Activated CD4-positive, alpha-beta memory T cell treated with anti-CD3 and anti-CD28 coated beads, Interleukin-2, amount 10 ng/mL, durations not matched to agents 7 days and 5 days (primary cell): ENCODE measurements around the gene SGCD. TPM values are rescaled to one million over a fixed set of nuclear protein-coding genes. Genes with fewer than 3 reads are reported as not detected.

Experiments
- CTCF ChIA-PET: fragments of 350-600 bp; sonication (Branson Sonifier 250); formaldehyde crosslinking; loops from one replicate; lab custom pipeline; 2021; ENCODE audit warnings: antibody characterized with exemption, inconsistent platforms; lab: Charles Lee
- POLR2A ChIA-PET: fragments of 350-600 bp; sonication (Branson Sonifier 250); formaldehyde crosslinking; loops from one replicate; lab custom pipeline; 2021; ENCODE audit warnings: antibody characterized with exemption; lab: Charles Lee
- DNase-seq: peaks from one replicate; pipeline ENCODE4 v3.0.0-alpha.2; 2020
- H3K27ac Mint-ChIP-seq: one replicate; pipeline ENCODE4 v1.8.0; 2021; ENCODE audit warnings: mild to moderate bottlenecking, mixed read lengths
- H3K27me3 Mint-ChIP-seq: one replicate; pipeline ENCODE4 v1.8.0; 2021; ENCODE audit warnings: mixed read lengths
- H3K36me3 Mint-ChIP-seq: one replicate; pipeline ENCODE4 v1.8.0; 2021; ENCODE audit warnings: low read depth, mixed read lengths
- H3K4me1 Mint-ChIP-seq: one replicate; pipeline ENCODE4 v1.8.0; 2021; ENCODE audit warnings: mixed read lengths
- H3K4me3 Mint-ChIP-seq: one replicate; pipeline ENCODE4 v1.8.0; 2021; ENCODE audit warnings: mild to moderate bottlenecking, mixed read lengths
- H3K9me3 Mint-ChIP-seq: one replicate; pipeline ENCODE4 v1.8.0; 2021; ENCODE audit warnings: mixed read lengths
- total RNA-seq, 2 experiments: library from RNA; stranded (reverse); gene quantifications; one replicate each; pipeline ENCODE4 v1.2.3, GENCODE V29; 2021

The SGCD gene
- total RNA-seq, 2 experiments from 2014 or later = not detected

- Mint-ChIP-seq H3K4me3 (no peak overlapping the region), H3K27ac (no peak overlapping the region), H3K9me3 (no peaks in the 10 kb centered on the region), H3K36me3 (no peaks in the 10 kb centered on the region), H3K27me3 (peaks cover 7% of the 10 kb centered on the region), H3K4me1 (no peaks in the 10 kb centered on the region)
- ChIA-PET POLR2A (no interaction called here), CTCF (no interaction called here)
- no peak for DNase-seq
Observed at GRCh38 chr5:156459812-156460385, 132.9 kb downstream of the SGCD start.

- POLR2A ChIA-PET = no interaction called here
- no peaks in the 10 kb centered on the region for H3K9me3 Mint-ChIP-seq
Observed at GRCh38 chr5:156460471-156460870, 133.5 kb downstream of the SGCD start.

GRCh38 chr5:156466871-156467270 lies 139.9 kb downstream of the SGCD start:
- Mint-ChIP-seq H3K27ac (no peak overlapping the region), H3K4me3 (no peak overlapping the region), H3K4me1 (no peaks in the 10 kb centered on the region), H3K36me3 (no peaks in the 10 kb centered on the region), H3K27me3 (no peaks in the 10 kb centered on the region), H3K9me3 (no peaks in the 10 kb centered on the region)
- ChIA-PET POLR2A (no interaction called here), CTCF (no interaction called here)
- no peak for DNase-seq

More at GRCh38 chr5:156460471-156460870, 133.5 kb downstream of the SGCD start:
- Mint-ChIP-seq H3K27me3 (peaks cover 7% of the 10 kb centered on the region), H3K36me3 (no peaks in the 10 kb centered on the region), H3K4me1 (no peaks in the 10 kb centered on the region), H3K27ac (no peak overlapping the region), H3K4me3 (no peak overlapping the region)
- no peak for DNase-seq
- CTCF ChIA-PET = no interaction called here

GRCh38 chr5:156469636-156470035 lies 142.7 kb downstream of the SGCD start:
- no peaks in the 10 kb centered on the region for H3K4me1 Mint-ChIP-seq
- no peaks in the 10 kb centered on the region for H3K36me3 Mint-ChIP-seq
- H3K4me3 Mint-ChIP-seq = no peak overlapping the region
- H3K27me3 Mint-ChIP-seq = no peaks in the 10 kb centered on the region
- no peak overlapping the region for H3K27ac Mint-ChIP-seq
- POLR2A ChIA-PET = no interaction called here
- DNase-seq = no peak
- CTCF ChIA-PET = no interaction called here
- no peaks in the 10 kb centered on the region for H3K9me3 Mint-ChIP-seq

GRCh38 chr5:156471893-156472292 lies 144.9 kb downstream of the SGCD start:
- H3K27ac Mint-ChIP-seq = no peak overlapping the region
- ChIA-PET POLR2A (no interaction called here), CTCF (no interaction called here)
- no peaks in the 10 kb centered on the region for H3K4me1 Mint-ChIP-seq
- H3K27me3 Mint-ChIP-seq = peaks cover 4% of the 10 kb centered on the region
- no peak for DNase-seq
- H3K36me3 Mint-ChIP-seq = no peaks in the 10 kb centered on the region
- H3K4me3 Mint-ChIP-seq = no peak overlapping the region
- no peaks in the 10 kb centered on the region for H3K9me3 Mint-ChIP-seq

- ChIA-PET CTCF (no interaction called here), POLR2A (no interaction called here)
- H3K4me1 Mint-ChIP-seq = no peaks in the 10 kb centered on the region
- H3K27me3 Mint-ChIP-seq = peaks cover 4% of the 10 kb centered on the region
- H3K27ac Mint-ChIP-seq = no peak overlapping the region
- no peaks in the 10 kb centered on the region for H3K36me3 Mint-ChIP-seq
- H3K4me3 Mint-ChIP-seq = no peak overlapping the region
- no peaks in the 10 kb centered on the region for H3K9me3 Mint-ChIP-seq
- DNase-seq = no peak
Observed at GRCh38 chr5:156473269-156473908, 146.4 kb downstream of the SGCD start.

GRCh38 chr5:156474251-156474650 lies 147.3 kb downstream of the SGCD start:
- Mint-ChIP-seq H3K27ac (no peak overlapping the region), H3K27me3 (peaks cover 4% of the 10 kb centered on the region), H3K4me1 (no peaks in the 10 kb centered on the region), H3K9me3 (no peaks in the 10 kb centered on the region), H3K36me3 (no peaks in the 10 kb centered on the region), H3K4me3 (no peak overlapping the region)
- DNase-seq = no peak
- ChIA-PET POLR2A (no interaction called here), CTCF (no interaction called here)

GRCh38 chr5:156475182-156476157 lies 148.5 kb downstream of the SGCD start:
- Mint-ChIP-seq H3K4me1 (no peaks in the 10 kb centered on the region), H3K4me3 (no peak overlapping the region), H3K9me3 (no peaks in the 10 kb centered on the region), H3K36me3 (no peaks in the 10 kb centered on the region), H3K27ac (no peak overlapping the region), H3K27me3 (peaks cover 4% of the 10 kb centered on the region)
- DNase-seq = no peak
- ChIA-PET POLR2A (no interaction called here), CTCF (no interaction called here)

GRCh38 chr5:156476158-156476551 lies 149.2 kb downstream of the SGCD start:
- DNase-seq = no peak
- ChIA-PET POLR2A (no interaction called here), CTCF (no interaction called here)
- Mint-ChIP-seq H3K27ac (no peak overlapping the region), H3K36me3 (no peaks in the 10 kb centered on the region), H3K4me1 (no peaks in the 10 kb centered on the region), H3K27me3 (peaks cover 4% of the 10 kb centered on the region), H3K9me3 (no peaks in the 10 kb centered on the region), H3K4me3 (no peak overlapping the region)

GRCh38 chr5:156476678-156477077 lies 149.7 kb downstream of the SGCD start:
- CTCF ChIA-PET = no interaction called here
- DNase-seq = no peak
- Mint-ChIP-seq H3K4me3 (no peak overlapping the region), H3K4me1 (no peaks in the 10 kb centered on the region), H3K27me3 (peaks cover 4% of the 10 kb centered on the region), H3K9me3 (no peaks in the 10 kb centered on the region), H3K27ac (no peak overlapping the region), H3K36me3 (no peaks in the 10 kb centered on the region)
- POLR2A ChIA-PET = no interaction called here

- ChIA-PET CTCF (no interaction called here), POLR2A (no interaction called here)
- H3K27ac Mint-ChIP-seq = no peak overlapping the region
Observed at GRCh38 chr5:156477196-156477595, 150.2 kb downstream of the SGCD start.

GRCh38 chr5:156479849-156480248 lies 152.9 kb downstream of the SGCD start:
- POLR2A ChIA-PET = no interaction called here
- peaks cover 4% of the 10 kb centered on the region for H3K27me3 Mint-ChIP-seq
- DNase-seq = no peak
- H3K36me3 Mint-ChIP-seq = no peaks in the 10 kb centered on the region
- no peak overlapping the region for H3K27ac Mint-ChIP-seq
- CTCF ChIA-PET = no interaction called here
- H3K4me1 Mint-ChIP-seq = no peaks in the 10 kb centered on the region
- H3K9me3 Mint-ChIP-seq = no peaks in the 10 kb centered on the region
- H3K4me3 Mint-ChIP-seq = no peak overlapping the region

More at GRCh38 chr5:156477196-156477595, 150.2 kb downstream of the SGCD start:
- no peaks in the 10 kb centered on the region for H3K4me1 Mint-ChIP-seq
- no peaks in the 10 kb centered on the region for H3K9me3 Mint-ChIP-seq
- no peak overlapping the region for H3K4me3 Mint-ChIP-seq
- no peak for DNase-seq
- H3K27me3 Mint-ChIP-seq = peaks cover 4% of the 10 kb centered on the region
- no peaks in the 10 kb centered on the region for H3K36me3 Mint-ChIP-seq

- no peak overlapping the region for H3K4me3 Mint-ChIP-seq
- H3K9me3 Mint-ChIP-seq = peaks cover 3% of the 10 kb centered on the region
- POLR2A ChIA-PET = no interaction called here
- no peaks in the 10 kb centered on the region for H3K27me3 Mint-ChIP-seq
- no peak for DNase-seq
- no peak overlapping the region for H3K27ac Mint-ChIP-seq
- H3K4me1 Mint-ChIP-seq = no peaks in the 10 kb centered on the region
- no peaks in the 10 kb centered on the region for H3K36me3 Mint-ChIP-seq
- CTCF ChIA-PET = no interaction called here
Observed at GRCh38 chr5:156481741-156482140, 154.8 kb downstream of the SGCD start.
